ENCODE data around the gene PTPDC1.

The PTPDC1 gene

DNA sequence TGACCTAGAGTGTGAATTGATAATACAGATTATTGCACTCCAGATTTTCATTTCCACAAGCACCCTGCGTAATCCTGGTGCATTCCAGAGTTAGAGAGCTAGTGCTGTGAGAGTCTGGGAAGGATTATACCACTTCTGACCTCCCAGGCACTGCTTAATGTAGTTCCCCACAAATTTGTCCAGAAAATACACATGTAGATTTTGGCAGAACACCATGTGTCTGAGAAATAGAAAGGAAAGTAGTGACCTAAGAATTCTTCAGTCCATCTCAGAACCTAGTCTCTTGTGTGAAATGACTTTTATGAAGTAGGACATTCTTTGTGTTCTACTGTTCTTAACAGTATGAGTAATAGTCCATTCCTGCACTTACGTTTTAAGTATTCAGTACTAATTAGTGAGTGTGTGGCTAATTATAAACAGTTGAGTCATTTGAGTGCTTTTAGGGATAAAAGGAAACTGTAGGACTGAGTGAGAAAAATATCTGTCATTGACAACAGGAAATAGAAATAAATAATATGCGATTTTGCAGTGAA lies 27.8 kb upstream of the PTPDC1 start:
- ChIA-PET CTCF (interaction anchor here (1.9 to 14.9 kb wide), 3 partner anchors 9 to 155 kb away, joined by 7 to 378 read pairs (median 35); no protein-coding TSS in a partner anchor), POLR2A (no interaction called here)
- peak; percentile 69 for DNase-seq (ENCODE audit: low read depth, low spot score)
- TF ChIP-seq, protein P1, sequence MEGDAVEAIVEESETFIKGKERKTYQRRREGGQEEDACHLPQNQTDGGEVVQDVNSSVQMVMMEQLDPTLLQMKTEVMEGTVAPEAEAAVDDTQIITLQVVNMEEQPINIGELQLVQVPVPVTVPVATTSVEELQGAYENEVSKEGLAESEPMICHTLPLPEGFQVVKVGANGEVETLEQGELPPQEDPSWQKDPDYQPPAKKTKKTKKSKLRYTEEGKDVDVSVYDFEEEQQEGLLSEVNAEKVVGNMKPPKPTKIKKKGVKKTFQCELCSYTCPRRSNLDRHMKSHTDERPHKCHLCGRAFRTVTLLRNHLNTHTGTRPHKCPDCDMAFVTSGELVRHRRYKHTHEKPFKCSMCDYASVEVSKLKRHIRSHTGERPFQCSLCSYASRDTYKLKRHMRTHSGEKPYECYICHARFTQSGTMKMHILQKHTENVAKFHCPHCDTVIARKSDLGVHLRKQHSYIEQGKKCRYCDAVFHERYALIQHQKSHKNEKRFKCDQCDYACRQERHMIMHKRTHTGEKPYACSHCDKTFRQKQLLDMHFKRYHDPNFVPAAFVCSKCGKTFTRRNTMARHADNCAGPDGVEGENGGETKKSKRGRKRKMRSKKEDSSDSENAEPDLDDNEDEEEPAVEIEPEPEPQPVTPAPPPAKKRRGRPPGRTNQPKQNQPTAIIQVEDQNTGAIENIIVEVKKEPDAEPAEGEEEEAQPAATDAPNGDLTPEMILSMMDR (IDR thresholded peaks at IDR 0.05; ENCODE audit: insufficient read depth, low read length, missing control alignments), result no peak
- H3K4me3 ChIP-seq (ENCODE audit: low read depth, low read length), result no peak overlapping the region

DNA sequence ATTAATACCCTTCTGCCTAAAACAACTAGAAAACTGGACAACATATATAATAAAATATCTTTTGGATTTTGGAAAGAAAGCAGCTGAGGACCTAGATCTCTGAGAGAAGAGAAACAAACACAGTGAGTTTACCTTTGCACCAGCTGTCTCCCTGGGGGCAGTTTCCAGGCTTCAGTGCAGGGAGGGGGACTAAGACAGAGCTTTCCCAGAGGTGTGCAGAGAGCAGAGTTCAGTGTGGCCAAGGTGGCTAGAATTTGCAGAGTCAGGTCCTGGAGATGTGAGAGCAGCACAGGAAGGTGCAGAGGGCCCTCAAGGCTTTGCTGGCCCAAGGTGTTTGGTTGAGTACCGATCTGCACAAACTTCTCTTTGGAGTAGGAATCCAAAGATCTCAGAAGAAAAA lies 26.3 kb upstream of the PTPDC1 start:
- CTCF ChIA-PET, result interaction anchor here (1.3 to 14.9 kb wide), 3 partner anchors 8 to 154 kb away, joined by 6 to 378 read pairs (median 35); no protein-coding TSS in a partner anchor
- TF ChIP-seq, protein P1 (IDR thresholded peaks at IDR 0.05; ENCODE audit: insufficient read depth, low read length, missing control alignments), result no peak
- POLR2A ChIA-PET, result no interaction called here
- no peak for DNase-seq (ENCODE audit: low read depth, low spot score)
- H3K4me3 ChIP-seq (ENCODE audit: low read depth, low read length), result no peak overlapping the region

DNA sequence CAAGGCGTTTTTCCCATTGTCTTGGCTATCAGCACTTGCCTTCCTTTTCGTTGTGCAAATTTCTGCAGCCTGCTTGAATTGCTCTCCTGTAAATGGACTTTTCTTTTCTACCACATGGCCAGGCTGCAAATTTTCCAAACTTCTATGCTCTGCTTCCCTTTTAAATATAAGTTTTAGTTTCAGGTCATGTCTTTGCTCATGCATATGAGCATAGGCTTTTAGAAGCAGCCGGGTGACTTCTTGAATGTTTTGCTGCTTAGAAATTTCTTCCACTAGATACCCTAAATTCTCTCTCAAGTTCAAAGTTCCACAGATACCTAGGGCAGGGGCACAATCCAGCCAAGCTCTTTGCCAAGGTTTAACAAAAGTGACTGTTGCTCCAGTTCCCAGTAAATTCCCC lies 22.4 kb upstream of the PTPDC1 start:
- TF ChIP-seq, protein P1 (IDR thresholded peaks at IDR 0.05; ENCODE audit: insufficient read depth, low read length, missing control alignments), result no peak
- ChIA-PET CTCF (interaction anchor here (5.1 to 14.9 kb wide), 2 partner anchors 13 to 150 kb away, joined by 39 to 378 read pairs; no protein-coding TSS in a partner anchor), POLR2A (no interaction called here)
- no peak for DNase-seq (ENCODE audit: low read depth, low spot score)
- no peak overlapping the region for H3K4me3 ChIP-seq (ENCODE audit: low read depth, low read length)

DNA sequence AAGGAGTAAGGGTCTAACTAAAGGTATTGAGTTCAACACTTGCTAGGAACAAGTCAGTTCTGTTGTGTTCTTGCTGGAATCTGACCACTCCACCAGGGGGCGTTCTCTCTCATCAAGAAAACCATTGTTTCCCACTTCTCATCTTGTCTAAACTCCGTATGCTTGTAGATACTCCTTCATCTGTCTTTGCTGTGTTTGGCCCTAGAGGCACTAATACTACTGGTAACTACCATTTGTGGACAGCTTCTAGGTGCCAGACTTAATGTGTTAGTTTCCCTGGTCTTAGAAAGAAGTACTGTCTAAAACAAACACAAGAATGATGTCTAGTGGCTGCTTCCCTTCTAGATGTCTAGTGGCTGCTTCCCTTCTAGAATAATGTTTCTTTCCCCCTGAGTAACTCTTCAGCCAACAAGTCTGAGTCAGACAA lies 18.7 kb upstream of the PTPDC1 start:
- POLR2A ChIA-PET, result no interaction called here
- TF ChIP-seq, protein P1 (IDR thresholded peaks at IDR 0.05; ENCODE audit: insufficient read depth, low read length, missing control alignments), result peak; percentile 78

DNA sequence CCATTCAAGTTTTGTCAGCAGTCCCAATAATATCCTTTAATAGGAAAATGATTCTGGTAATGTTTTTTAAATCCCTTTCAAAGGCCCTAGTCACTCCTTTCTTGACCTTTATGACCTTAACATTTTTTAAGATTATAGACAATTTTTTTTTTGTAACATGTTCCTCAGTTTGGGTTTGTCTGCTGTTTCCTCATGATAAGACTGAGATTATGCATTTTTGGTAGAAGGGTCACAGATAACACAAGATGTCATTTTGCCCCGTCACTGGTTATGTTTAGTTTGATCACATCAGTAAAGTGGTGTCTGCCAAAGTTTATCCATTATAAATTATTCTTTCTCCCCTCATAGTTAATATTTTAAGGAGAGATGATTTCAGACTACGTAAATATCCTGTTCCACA lies 16.0 kb upstream of the PTPDC1 start:
- POLR2A ChIA-PET, result no interaction called here
- TF ChIP-seq, protein P1 (IDR thresholded peaks at IDR 0.05; ENCODE audit: insufficient read depth, low read length, missing control alignments), result no peak
- H3K4me3 ChIP-seq (ENCODE audit: low read depth, low read length), result no peak overlapping the region
- no peak for DNase-seq (ENCODE audit: low read depth, low spot score)
- CTCF ChIA-PET, result interaction anchor here (1.2 to 14.9 kb wide), 5 partner anchors 10 to 144 kb away, joined by 5 to 378 read pairs (median 35); no protein-coding TSS in a partner anchor

More for the DNA sequence above, 18.7 kb upstream of the PTPDC1 start:
- DNase-seq (ENCODE audit: low read depth, low spot score), result no peak
- CTCF ChIA-PET, result interaction anchor here (0.9 to 14.9 kb wide), 34 partner anchors 8 to 384 kb away, joined by 3 to 378 read pairs (median 4); no protein-coding TSS in a partner anchor
- no peak overlapping the region for H3K4me3 ChIP-seq (ENCODE audit: low read depth, low read length)

DNA sequence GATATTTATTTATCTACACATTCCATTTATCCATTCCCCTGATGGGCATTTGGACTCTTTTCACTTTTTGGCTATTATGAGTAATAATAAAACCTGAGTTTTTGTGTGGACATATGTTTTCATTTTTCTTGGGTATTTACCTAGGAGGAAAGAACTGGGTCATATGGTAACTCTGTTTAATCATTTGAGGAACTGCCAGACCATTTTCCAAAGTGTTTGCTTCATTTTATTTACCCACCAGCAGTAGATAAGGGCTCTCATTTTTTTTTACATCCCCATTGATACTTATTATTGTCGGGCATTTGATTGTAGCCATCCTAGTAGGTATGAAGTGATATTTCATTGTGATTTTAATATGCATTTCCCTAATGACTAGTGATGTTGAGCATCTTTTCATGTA lies 7.7 kb upstream of the PTPDC1 start:
- ChIA-PET CTCF (interaction anchor here (2.1 to 4.0 kb wide), 2 partner anchors 11 to 12 kb away, joined by 13 to 39 read pairs; no protein-coding TSS in a partner anchor), POLR2A (no interaction called here)
- no peak overlapping the region for H3K4me3 ChIP-seq (ENCODE audit: low read depth, low read length)
- TF ChIP-seq, protein P1 (IDR thresholded peaks at IDR 0.05; ENCODE audit: insufficient read depth, low read length, missing control alignments), result no peak
- DNase-seq (ENCODE audit: low read depth, low spot score), result no peak
